Naive thymus-derived CD8-positive, alpha-beta T cell (primary cell): ENCODE measurements around the gene AMTN. TPM values are rescaled to one million over a fixed set of nuclear protein-coding genes. Genes with fewer than 3 reads are reported as not detected.
"Not testable (repeated sequence)": the region's sequence is repeated elsewhere in the genome, so short reads cannot be mapped to it uniquely, and the experiment has no call there.

Experiments
- ATAC-seq, 2 donors: fragments of 150-1000 bp; cut with Tn5 transposase in 1 of 2; sonication (Bioruptor Pico), chemical (Tn5 transposase) in 1 of 2; 1 replicate in 1 of 2; 2 replicates in 1 of 2; pipeline ENCODE4 v1.10.0; 2021; ENCODE audit warnings: mild to moderate bottlenecking in 2 of 2, moderate library complexity in 2 of 2
- POLR2A ChIA-PET: fragments of 350-600 bp; sonication (Branson Sonifier 250); formaldehyde crosslinking; loops from one replicate; lab custom pipeline; 2021; ENCODE audit warnings: antibody characterized with exemption; lab: Charles Lee
- DNase-seq, 10 donors: peaks; one replicate each; pipeline versions ENCODE4 v3.0.0 to v3.0.0-alpha.2; 2020 to 2022
- H3K27ac Mint-ChIP-seq, 10 donors: one replicate each; pipeline ENCODE4 v1.8.0; 2020 to 2022; ENCODE audit warnings: mild to moderate bottlenecking in 10 of 10, mixed read lengths in 10 of 10, moderate library complexity in 4 of 10, inconsistent platforms in 1 of 10
- H3K27me3 Mint-ChIP-seq, 5 donors: one replicate each; pipeline ENCODE4 v1.8.0; 2021 to 2022; ENCODE audit warnings: mixed read lengths in 5 of 5
- H3K36me3 Mint-ChIP-seq, 3 donors: one replicate each; pipeline ENCODE4 v1.8.0; 2020 to 2022; ENCODE audit warnings: mixed read lengths in 3 of 3, mild to moderate bottlenecking in 2 of 3, inconsistent platforms in 1 of 3
- H3K4me1 Mint-ChIP-seq, 4 donors: one replicate each; pipeline ENCODE4 v1.8.0; 2021 to 2022; ENCODE audit warnings: mixed read lengths in 4 of 4
- H3K4me3 Mint-ChIP-seq, 10 donors: one replicate each; pipeline ENCODE4 v1.8.0; 2020 to 2022; ENCODE audit warnings: mild to moderate bottlenecking in 10 of 10, mixed read lengths in 10 of 10, moderate library complexity in 6 of 10, inconsistent platforms in 1 of 10
- H3K9me3 Mint-ChIP-seq, 9 donors: one replicate each; pipeline ENCODE4 v1.8.0; 2020 to 2022; ENCODE audit warnings: mixed read lengths in 9 of 9, mild to moderate bottlenecking in 3 of 9, inconsistent platforms in 1 of 9, moderate library complexity in 1 of 9
- polyA plus RNA-seq, 3 donors: library from polyadenylated mRNA; unstranded; fragments of 300-500 nt; fragmentation: Illumina TruSeq; gene quantifications; one replicate each; pipeline ENCODE4 v1.2.3, GENCODE V29; 2021
- total RNA-seq, 8 experiments: library from RNA in 2 of 8; stranded (reverse) in 2 of 8; gene quantifications; one replicate each; pipeline ENCODE4 v1.2.3 and lab custom pipeline; 2021 to 2026

The AMTN gene, protein sequence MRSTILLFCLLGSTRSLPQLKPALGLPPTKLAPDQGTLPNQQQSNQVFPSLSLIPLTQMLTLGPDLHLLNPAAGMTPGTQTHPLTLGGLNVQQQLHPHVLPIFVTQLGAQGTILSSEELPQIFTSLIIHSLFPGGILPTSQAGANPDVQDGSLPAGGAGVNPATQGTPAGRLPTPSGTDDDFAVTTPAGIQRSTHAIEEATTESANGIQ
- total RNA-seq = not detected
- not detected for polyA plus RNA-seq
- 0 reads per million in 6 experiments for total RNA-seq (lab: John Stamatoyannopoulos, UW)

GRCh38 chr4:70518269-70518668 is at the start of gene AMTN:
Gene AMTN (plus strand): TSS chr4:70518569. CDS start chr4:70518778, 209 bp downstream.
- peaks cover 4 to 17% (median 10%) of the 10 kb centered on the region in 5 donors for H3K27me3 Mint-ChIP-seq
- H3K36me3 Mint-ChIP-seq = no peaks in the 10 kb centered on the region
- H3K27ac Mint-ChIP-seq = no peak within 1 kb of the TSS
- POLR2A ChIA-PET = no interaction called here
- no peaks in the 10 kb centered on the region for H3K4me1 Mint-ChIP-seq
- ATAC-seq (no peak), DNase-seq (no peak)
- H3K9me3 Mint-ChIP-seq = no peaks in the 10 kb centered on the region
- no peak within 1 kb of the TSS for H3K4me3 Mint-ChIP-seq

DNA sequence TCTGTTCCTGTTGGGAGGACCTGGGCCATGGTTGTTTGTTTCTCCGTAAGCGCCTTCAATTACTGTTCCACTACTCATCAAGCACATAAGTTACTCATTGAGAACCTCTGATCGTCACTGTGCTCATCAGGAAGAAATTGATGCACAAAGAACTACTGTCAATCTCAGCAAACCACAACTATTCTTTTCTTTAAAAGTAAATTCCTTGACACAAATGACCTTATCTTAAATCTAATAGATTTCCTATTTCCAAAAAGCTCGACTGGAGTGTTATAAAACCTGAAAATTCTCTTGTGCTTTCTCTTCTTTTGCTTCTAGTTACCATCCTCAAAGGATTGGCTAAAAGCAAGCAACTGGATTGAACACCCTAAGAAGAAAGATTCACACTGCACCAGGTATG is 46.5 kb upstream of the AMTN start, which contains the start of gene MUC7:
Gene MUC7, plus strand, starts transcription at position 301 of the 400 bp plus-strand sequence. CDS start 1,825 bp downstream, outside the sequence.
- peaks cover 0 to 14% (median 3%) of the 10 kb centered on the region in 5 donors for H3K27me3 Mint-ChIP-seq

GRCh38 chr4:70473679-70474078 is 44.7 kb upstream of the AMTN start:
- DNase-seq (no peak), ATAC-seq (no peak)
- H3K4me3 Mint-ChIP-seq = no peak overlapping the region
- no peaks in the 10 kb centered on the region for H3K36me3 Mint-ChIP-seq
- H3K27ac Mint-ChIP-seq = no peak overlapping the region
- H3K9me3 Mint-ChIP-seq = peaks cover 0 to 13% (median 3%) of the 10 kb centered on the region in 9 donors
- POLR2A ChIA-PET = no interaction called here
- no peaks in the 10 kb centered on the region for H3K4me1 Mint-ChIP-seq
- peaks cover 0 to 10% (median 3%) of the 10 kb centered on the region in 5 donors for H3K27me3 Mint-ChIP-seq

More for the DNA sequence above, 46.5 kb upstream of the AMTN start, which contains the start of gene MUC7:
- ATAC-seq = no peak
- Mint-ChIP-seq H3K4me1 (no peaks in the 10 kb centered on the region), H3K9me3 (peaks cover 0 to 28% (median 5%) of the 10 kb centered on the region in 9 donors), H3K4me3 (no peak within 1 kb of the TSS), H3K27ac (no peak within 1 kb of the TSS), H3K36me3 (no peaks in the 10 kb centered on the region)
- DNase-seq = no peak
- POLR2A ChIA-PET = no interaction called here

DNA sequence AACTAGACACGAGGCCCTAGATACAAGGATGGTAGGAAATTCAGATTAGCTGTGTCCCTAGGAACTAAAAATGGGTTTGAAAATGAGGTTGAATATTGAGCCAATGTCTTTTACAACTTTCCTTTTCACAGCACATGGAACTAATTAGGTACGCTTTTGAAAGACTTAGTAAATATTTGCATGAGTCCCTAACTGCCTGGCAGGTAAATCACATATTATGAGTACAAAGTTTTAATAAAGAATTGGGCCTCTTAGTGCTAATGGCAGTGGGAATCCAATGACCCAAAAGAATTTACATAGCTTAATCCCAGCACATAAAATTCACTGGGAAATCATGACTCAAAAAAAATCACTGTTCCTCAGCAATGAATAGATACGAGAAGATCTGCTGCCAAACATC is 29.6 kb upstream of the AMTN start:
- POLR2A ChIA-PET = no interaction called here
- Mint-ChIP-seq H3K4me1 (no peaks in the 10 kb centered on the region), H3K9me3 (peaks cover 0 to 2% (median 0%) of the 10 kb centered on the region in 9 donors), H3K27ac (no peak overlapping the region), H3K27me3 (peaks cover 3 to 28% (median 11%) of the 10 kb centered on the region in 5 donors), H3K36me3 (no peaks in the 10 kb centered on the region), H3K4me3 (no peak overlapping the region)
- ATAC-seq (no peak), DNase-seq (no peak)

DNA sequence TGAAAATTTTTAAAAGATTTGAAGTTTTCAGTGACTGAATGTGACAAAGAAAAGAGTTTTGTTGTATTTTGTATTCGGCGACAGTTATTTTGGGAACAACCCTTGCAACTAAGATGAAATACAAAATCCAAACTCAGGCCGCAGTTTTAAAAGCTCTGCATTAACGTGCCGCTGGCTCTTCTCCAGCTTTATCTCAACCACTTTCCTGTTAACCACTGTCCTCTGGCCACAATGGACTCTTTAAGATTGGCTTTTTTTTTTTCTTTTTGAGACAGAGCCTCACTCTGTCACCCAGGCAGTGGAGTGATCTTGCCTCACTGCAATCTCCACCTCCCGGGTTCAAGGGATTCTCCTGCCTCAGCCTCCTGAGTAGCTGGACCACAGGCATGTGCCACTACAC is 22.1 kb upstream of the AMTN start:
- H3K9me3 Mint-ChIP-seq = peaks cover 0 to 2% (median 0%) of the 10 kb centered on the region in 9 donors
- no peaks in the 10 kb centered on the region for H3K4me1 Mint-ChIP-seq
- H3K27me3 Mint-ChIP-seq = peaks cover 5 to 10% (median 7%) of the 10 kb centered on the region in 5 donors
- no peak overlapping the region for H3K4me3 Mint-ChIP-seq
- POLR2A ChIA-PET = no interaction called here
- ATAC-seq (no peak), DNase-seq (no peak)
- H3K36me3 Mint-ChIP-seq = no peaks in the 10 kb centered on the region
- H3K27ac Mint-ChIP-seq = no peak overlapping the region

- H3K9me3 Mint-ChIP-seq, POLR2A ChIA-PET, H3K4me3 Mint-ChIP-seq, H3K4me1 Mint-ChIP-seq, H3K27ac Mint-ChIP-seq, ATAC-seq, H3K36me3 Mint-ChIP-seq, DNase-seq, H3K27me3 Mint-ChIP-seq: not testable (repeated sequence)
These were observed 16.5 kb upstream of the AMTN start for GRCh38 chr4:70501838-70502237.

- Mint-ChIP-seq H3K27me3 (no peaks in the 10 kb centered on the region), H3K4me1 (no peaks in the 10 kb centered on the region), H3K4me3 (no peak overlapping the region), H3K36me3 (no peaks in the 10 kb centered on the region), H3K27ac (no peak overlapping the region), H3K9me3 (no peaks in the 10 kb centered on the region)
- POLR2A ChIA-PET = no interaction called here
- DNase-seq = peak in 1 of 10 donors; percentile 1
- no peak for ATAC-seq
These were observed 13.6 kb upstream of the AMTN start for GRCh38 chr4:70504733-70505132.

DNA sequence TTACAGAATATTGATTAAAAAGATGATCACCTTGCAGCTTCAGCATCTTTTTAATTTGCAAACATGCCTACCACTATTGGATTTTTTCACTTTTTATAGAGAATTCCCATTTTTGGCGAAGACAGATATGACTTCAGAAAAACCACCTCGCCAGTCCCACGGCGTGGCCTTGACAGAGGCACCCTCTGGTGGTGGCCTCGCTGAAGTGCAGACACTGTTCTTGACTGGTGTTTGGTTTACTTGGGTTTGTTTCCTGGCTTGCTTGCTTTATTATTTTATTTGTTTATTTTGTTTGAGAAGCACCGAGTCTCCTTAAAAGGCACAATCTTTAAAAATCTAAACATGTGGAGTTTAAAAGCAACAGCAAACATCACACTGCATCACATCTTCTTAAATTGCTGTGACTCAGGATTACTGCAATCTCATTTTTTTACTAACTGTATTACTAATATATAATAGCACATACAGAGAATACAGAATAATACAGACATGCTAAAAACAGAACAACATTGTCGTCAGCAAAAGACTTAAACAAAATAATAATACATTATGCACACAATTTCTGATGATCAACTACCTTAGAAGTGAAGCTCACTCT is 13.1 kb upstream of the AMTN start:
- Mint-ChIP-seq H3K4me3 (no peak overlapping the region), H3K27me3 (no peaks in the 10 kb centered on the region), H3K9me3 (no peaks in the 10 kb centered on the region), H3K4me1 (no peaks in the 10 kb centered on the region), H3K36me3 (no peaks in the 10 kb centered on the region), H3K27ac (no peak overlapping the region)
- peak in 1 of 2 donors; percentile 57 for ATAC-seq
- POLR2A ChIA-PET = no interaction called here
- peak; percentile 3 to 68 (median 35) for DNase-seq

GRCh38 chr4:70508801-70509200 is 9.6 kb upstream of the AMTN start:
- no peaks in the 10 kb centered on the region for H3K4me1 Mint-ChIP-seq
- peaks cover 1 to 11% (median 5%) of the 10 kb centered on the region in 5 donors for H3K27me3 Mint-ChIP-seq
- H3K36me3 Mint-ChIP-seq = no peaks in the 10 kb centered on the region
- ATAC-seq (no peak), DNase-seq (no peak)
- POLR2A ChIA-PET = no interaction called here
- no peaks in the 10 kb centered on the region for H3K9me3 Mint-ChIP-seq
- H3K4me3 Mint-ChIP-seq = no peak overlapping the region
- no peak overlapping the region for H3K27ac Mint-ChIP-seq

GRCh38 chr4:70511365-70511764 is 7.0 kb upstream of the AMTN start:
- Mint-ChIP-seq H3K27me3 (peaks cover 3 to 13% (median 5%) of the 10 kb centered on the region in 5 donors), H3K4me1 (no peaks in the 10 kb centered on the region), H3K27ac (no peak overlapping the region), H3K4me3 (no peak overlapping the region), H3K36me3 (no peaks in the 10 kb centered on the region), H3K9me3 (no peaks in the 10 kb centered on the region)
- POLR2A ChIA-PET = no interaction called here
- no peak for ATAC-seq
- DNase-seq = no peak

GRCh38 chr4:70515367-70516250 is 2.8 kb upstream of the AMTN start:
- Mint-ChIP-seq H3K36me3 (no peaks in the 10 kb centered on the region), H3K9me3 (no peaks in the 10 kb centered on the region)
- no peak for DNase-seq

GRCh38 chr4:70518716-70519115 is 347 bp downstream of the AMTN start:
- DNase-seq = no peak
- H3K27ac Mint-ChIP-seq = no peak overlapping the region
- ATAC-seq = no peak
- H3K27me3 Mint-ChIP-seq = peaks cover 2 to 13% (median 7%) of the 10 kb centered on the region in 5 donors
- H3K36me3 Mint-ChIP-seq = no peaks in the 10 kb centered on the region
- POLR2A ChIA-PET = no interaction called here
- H3K4me1 Mint-ChIP-seq = no peaks in the 10 kb centered on the region
- no peak overlapping the region for H3K4me3 Mint-ChIP-seq
- H3K9me3 Mint-ChIP-seq = no peaks in the 10 kb centered on the region

More at GRCh38 chr4:70515367-70516250, 2.8 kb upstream of the AMTN start:
- Mint-ChIP-seq H3K27me3 (peaks cover 6 to 19% (median 7%) of the 10 kb centered on the region in 5 donors), H3K4me3 (no peak overlapping the region), H3K4me1 (no peaks in the 10 kb centered on the region), H3K27ac (no peak overlapping the region)
- ATAC-seq = no peak
- POLR2A ChIA-PET = no interaction called here

DNA sequence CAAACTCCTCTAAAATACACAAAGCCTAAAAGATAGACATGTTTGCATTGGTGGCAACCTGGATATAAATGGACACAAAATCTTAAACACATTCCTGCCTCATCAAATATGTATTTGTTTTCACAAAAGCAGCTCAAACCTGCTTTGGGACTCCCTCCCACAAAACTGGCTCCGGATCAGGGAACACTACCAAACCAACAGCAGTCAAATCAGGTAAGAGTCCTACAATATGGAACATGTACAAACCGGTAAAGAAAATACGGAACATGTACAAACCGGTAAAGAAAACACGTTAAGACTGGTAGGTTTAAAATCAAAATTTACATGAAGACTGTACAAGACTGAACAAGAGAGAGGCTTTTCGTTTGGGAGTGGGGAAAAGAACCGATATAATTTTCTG is 4.3 kb downstream of the AMTN start:
- DNase-seq (no peak), ATAC-seq (no peak)
- H3K27me3 Mint-ChIP-seq = peaks cover 1 to 13% (median 5%) of the 10 kb centered on the region in 5 donors
- H3K4me1 Mint-ChIP-seq = no peaks in the 10 kb centered on the region
- H3K27ac Mint-ChIP-seq = no peak overlapping the region
- POLR2A ChIA-PET = no interaction called here
- no peaks in the 10 kb centered on the region for H3K36me3 Mint-ChIP-seq
- no peaks in the 10 kb centered on the region for H3K9me3 Mint-ChIP-seq
- H3K4me3 Mint-ChIP-seq = no peak overlapping the region
